GM23338 (cell line): ENCODE measurements around the gene DCLK2. TPM values are rescaled to one million over a fixed set of nuclear protein-coding genes. Genes with fewer than 3 reads are reported as not detected.

ENCODE experiments used
- ATAC-seq: fragments of 200-7000 bp; cut with Tn5 transposase; 3 replicates; pipeline ENCODE4 v1.9.1; 2020
- DNase-seq: peaks from one replicate; pipeline ENCODE4 v3.0.0-alpha.2; 2015; ENCODE audit warnings: low spot score
- H2AFZ ChIP-seq: fragments of 200-600 bp; sonication (generic); 2 replicates; pipeline ENCODE4 v1.8.0; 2016; ENCODE audit warnings: antibody characterized with exemption, mild to moderate bottlenecking, moderate library complexity
- H3F3A ChIP-seq: fragments of 200-600 bp; sonication (generic); replicated peaks from 2 replicates; pipeline ENCODE4 v1.8.0; 2017; ENCODE audit warnings: antibody characterized with exemption, mixed run types, low read depth
- H3K27ac ChIP-seq: fragments of 200-600 bp; sonication (generic); 2 replicates; pipeline ENCODE4 v1.6.1; 2016; ENCODE audit warnings: low read depth
- H3K27me3 ChIP-seq: fragments of 200-600 bp; sonication (generic); 2 replicates; pipeline ENCODE4 v1.8.0; 2016; ENCODE audit warnings: mild to moderate bottlenecking, mixed run types, moderate library complexity; ENCODE audit not compliant: insufficient read depth
- H3K36me3 ChIP-seq: fragments of 200-600 bp; sonication (generic); 2 replicates; pipeline ENCODE4 v1.8.0; 2016; ENCODE audit warnings: mild to moderate bottlenecking; ENCODE audit not compliant: insufficient read depth
- H3K4me1 ChIP-seq: fragments of 200-600 bp; sonication (generic); 2 replicates; pipeline ENCODE4 v1.8.0; 2016; ENCODE audit warnings: mild to moderate bottlenecking, moderate library complexity; ENCODE audit not compliant: insufficient read depth
- H3K4me2 ChIP-seq: fragments of 200-600 bp; sonication (generic); 2 replicates; pipeline ENCODE4 v1.7.1; 2017; ENCODE audit warnings: mixed run types
- H3K4me3 ChIP-seq: fragments of 200-600 bp; sonication (generic); 2 replicates; pipeline ENCODE4 v1.6.1; 2016; ENCODE audit warnings: mixed run types
- H3K79me2 ChIP-seq: fragments of 200-600 bp; sonication (generic); replicated peaks from 2 replicates; pipeline ENCODE4 v1.8.0; 2017; ENCODE audit warnings: mild to moderate bottlenecking; ENCODE audit not compliant: insufficient read depth
- H3K9me2 ChIP-seq: fragments of 200-600 bp; sonication (generic); 2 replicates; pipeline ENCODE4 v1.8.0; 2017; ENCODE audit not compliant: insufficient read depth
- H4K20me1 ChIP-seq: fragments of 200-600 bp; sonication (generic); replicated peaks from 2 replicates; pipeline ENCODE4 v1.8.0; 2017; ENCODE audit warnings: mild to moderate bottlenecking; ENCODE audit not compliant: insufficient read depth
- H3K27ac Mint-ChIP-seq: 2 replicates; pipeline ENCODE4 v1.8.0; 2020; ENCODE audit warnings: inconsistent platforms, mild to moderate bottlenecking, moderate library complexity, mixed read lengths
- H3K27me3 Mint-ChIP-seq: 3 replicates; pipeline ENCODE4 v1.8.0; 2022; ENCODE audit warnings: low read depth, mild to moderate bottlenecking, moderate library complexity, mixed read lengths, inconsistent platforms; ENCODE audit not compliant: insufficient read depth, poor library complexity
- H3K36me3 Mint-ChIP-seq: 3 replicates; pipeline ENCODE4 v1.8.0; 2021; ENCODE audit warnings: low read depth, mild to moderate bottlenecking, inconsistent platforms, moderate library complexity, mixed read lengths
- H3K4me1 Mint-ChIP-seq: 3 replicates; pipeline ENCODE4 v1.8.0; 2020; ENCODE audit warnings: mild to moderate bottlenecking, inconsistent platforms, mixed read lengths
- H3K4me3 Mint-ChIP-seq: 3 replicates; pipeline ENCODE4 v1.8.0; 2021; ENCODE audit warnings: moderate library complexity, mild to moderate bottlenecking, inconsistent platforms, mixed read lengths
- H3K9me3 Mint-ChIP-seq: 3 replicates; pipeline ENCODE4 v1.8.0; 2020; ENCODE audit warnings: moderate library complexity, mild to moderate bottlenecking, inconsistent platforms, mixed read lengths
- CREB1 ChIP-seq: fragments of 250-450 bp; sonication (Bioruptor Pico); IDR thresholded peaks from 2 replicates; pipeline ENCODE4 v1.5.0; 2020; ENCODE audit warnings: low read depth, mild to moderate bottlenecking, moderate library complexity
- ETS1 ChIP-seq: IDR thresholded peaks from 2 replicates; pipeline ENCODE4 v1.6.1; 2016; ENCODE audit warnings: antibody characterized with exemption
- EZH2 ChIP-seq: fragments of 200-600 bp; sonication (generic); IDR thresholded peaks from one replicate; pipeline ENCODE4 v1.8.0; 2017; ENCODE audit warnings: antibody characterized with exemption, mild to moderate bottlenecking, low read depth; ENCODE audit not compliant: unreplicated experiment
- EZH2phosphoT487 ChIP-seq: fragments of 200-600 bp; sonication (generic); IDR thresholded peaks from one replicate; pipeline ENCODE4 v1.8.1; 2018; ENCODE audit warnings: antibody characterized with exemption; ENCODE audit not compliant: unreplicated experiment
- NANOG ChIP-seq: IDR thresholded peaks from 2 replicates; pipeline ENCODE4 v1.6.1; 2016; ENCODE audit warnings: antibody characterized with exemption, borderline replicate concordance
- POLR2AphosphoS5 ChIP-seq: IDR thresholded peaks from 2 replicates; pipeline ENCODE4 v1.6.1; 2016; ENCODE audit warnings: antibody characterized with exemption, low read depth
- REST ChIP-seq: IDR thresholded peaks from one replicate; pipeline ENCODE4 v1.6.1; 2018; ENCODE audit warnings: antibody characterized with exemption; ENCODE audit not compliant: unreplicated experiment
- STAT1 ChIP-seq: IDR thresholded peaks from one replicate; pipeline ENCODE4 v1.6.1; 2016; ENCODE audit warnings: antibody characterized with exemption; ENCODE audit not compliant: unreplicated experiment
- ZNF331 ChIP-seq: fragments of 250-450 bp; sonication (Bioruptor Pico); IDR thresholded peaks from 2 replicates; pipeline ENCODE4 v1.5.0; 2020; ENCODE audit warnings: low read depth, mild to moderate bottlenecking, moderate library complexity
- ZNF462 ChIP-seq: fragments of 250-450 bp; sonication (Bioruptor Pico); IDR thresholded peaks from 2 replicates; pipeline ENCODE4 v1.5.0; 2020; ENCODE audit warnings: mild to moderate bottlenecking, moderate library complexity
- polyA plus RNA-seq: library from polyadenylated mRNA; unstranded; fragments of >200 nt; fragmentation: Nextera tagmentation; extraction: Ambion mirVana; gene quantifications from 2 replicates; pipeline ENCODE4 v1.2.1, GENCODE V29; 2016
- total RNA-seq: library from RNA; depleted of rRNA; stranded (reverse); fragments of >200 nt; shearing (Covaris generic); gene quantifications from 2 replicates; pipeline ENCODE4 v1.2.3, GENCODE V29; 2014

Gene DCLK2
- total and polyA plus RNA-seq, 2 experiments from 2014 or later, result 0.49 TPM; not detected in 1

- TF ChIP-seq NANOG (no peak), POLR2AphosphoS5 (no peak)
Observed at GRCh38 chr4:150164055-150164454, 85.8 kb downstream of the DCLK2 start (continued).

- Mint-ChIP-seq H3K9me3 (peaks cover 3% of the 10 kb centered on the region; the same call in 1 of the 3 replicates), H3K4me1 (peaks cover 7% of the 10 kb centered on the region; the same call in 2 of the 3 replicates), H3K27me3 (no peaks in the 10 kb centered on the region), H3K27ac (no peak overlapping the region), H3K4me3 (no peak overlapping the region), H3K36me3 (no peaks in the 10 kb centered on the region)
- Histone ChIP-seq H3K4me3 (no peak overlapping the region), H3K9me2 (no peaks in the 10 kb centered on the region), H3K4me2 (no peak overlapping the region), H2AFZ (no peak overlapping the region), H3K4me1 (no peaks in the 10 kb centered on the region), H3K79me2 (no peaks in the 10 kb centered on the region), H3K27me3 (no peaks in the 10 kb centered on the region), H4K20me1 (no peaks in the 10 kb centered on the region), H3K27ac (no peak overlapping the region), H3K36me3 (no peaks in the 10 kb centered on the region), H3F3A (no peaks in the 10 kb centered on the region)
- TF ChIP-seq STAT1 (no peak), ZNF462 (CRISPR knock-in tag) (no peak), CREB1 (CRISPR knock-in tag) (no peak), ZNF331 (no peak), EZH2 (no peak), EZH2phosphoT487 (no peak), REST (no peak), NANOG (no peak), ETS1 (no peak)
- ATAC-seq (no peak), DNase-seq (no peak)
Observed at GRCh38 chr4:150164956-150165629, 86.8 kb downstream of the DCLK2 start.
